ENCODE measurements around the gene PRR33.
"Not testable (repeated sequence)": the region's sequence is repeated elsewhere in the genome, so short reads cannot be mapped to it uniquely, and the experiment has no call there.

The PRR33 gene

GRCh38 chr11:1891831-1892115 is at the start of gene PRR33:
PRR33 (minus strand) TSS chr11:1891895; CDS start chr11:1890584, 1,311 bp downstream.
- DNase-seq, result no peak

- not testable (repeated sequence) for DNase-seq
These were observed 48.1 kb upstream of the PRR33 start for GRCh38 chr11:1939788-1940187.

GRCh38 chr11:1939006-1939625 is 47.4 kb upstream of the PRR33 start:
- DNase-seq, result no peak

GRCh38 chr11:1938343-1939005 is 46.8 kb upstream of the PRR33 start:
- no peak for DNase-seq

- no peak for DNase-seq
These were observed 46.1 kb upstream of the PRR33 start for GRCh38 chr11:1937616-1938342.

- DNase-seq, result no peak
These were observed 45.3 kb upstream of the PRR33 start for GRCh38 chr11:1936781-1937615.

- DNase-seq, result no peak
These were observed 44.5 kb upstream of the PRR33 start for GRCh38 chr11:1936072-1936780.

GRCh38 chr11:1935156-1936071 is 43.7 kb upstream of the PRR33 start:
- DNase-seq, result no peak

GRCh38 chr11:1934335-1935155 is 42.9 kb upstream of the PRR33 start:
- DNase-seq, result no peak

GRCh38 chr11:1933416-1934334 is 42.0 kb upstream of the PRR33 start:
- DNase-seq, result no peak

GRCh38 chr11:1932681-1933080 is 41.0 kb upstream of the PRR33 start:
- DNase-seq, result no peak

GRCh38 chr11:1932105-1932480 is 40.4 kb upstream of the PRR33 start:
- DNase-seq, result no peak

- no peak for DNase-seq
These were observed 39.8 kb upstream of the PRR33 start for GRCh38 chr11:1931341-1932104.

- no peak for DNase-seq
These were observed 38.8 kb upstream of the PRR33 start for GRCh38 chr11:1930462-1930830.

- no peak for DNase-seq
These were observed 38.1 kb upstream of the PRR33 start for GRCh38 chr11:1929621-1930461.

- no peak for DNase-seq
These were observed 37.3 kb upstream of the PRR33 start for GRCh38 chr11:1928891-1929541.

Data from hypothalamus (tissue), 51 donors.